ENCODE results near the gene NBAS. TPM values are rescaled to one million over a fixed set of nuclear protein-coding genes. Genes with fewer than 3 reads are reported as not detected.

Gene NBAS
- total RNA-seq, 1 experiment from 2014 or later: 32.5 TPM

DNA sequence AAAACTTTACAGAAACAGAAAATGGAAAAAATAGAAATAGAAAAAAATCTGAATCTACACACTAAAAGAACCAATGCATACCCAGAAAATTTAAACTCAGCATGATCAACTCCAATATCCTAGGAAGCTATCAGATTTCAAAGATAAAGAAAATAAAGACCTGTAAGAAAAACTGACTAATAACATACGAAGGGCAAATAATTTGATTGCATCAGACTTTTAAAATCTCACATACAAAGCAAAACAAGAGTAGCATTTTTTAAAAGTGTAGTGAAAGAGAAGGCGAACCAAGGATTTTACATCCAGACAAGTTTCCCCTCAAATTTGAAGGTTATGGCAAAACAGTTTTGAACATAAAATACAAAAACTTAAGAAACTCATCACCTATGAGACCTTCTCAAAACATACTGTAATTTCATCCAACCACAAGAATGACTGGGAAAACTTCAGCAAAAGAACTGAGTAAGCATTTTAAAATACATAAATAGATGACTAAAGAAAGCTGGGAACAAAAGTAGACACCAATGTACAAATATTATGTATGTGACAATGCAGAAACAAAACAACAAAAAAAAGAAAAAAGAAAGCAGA is 54.8 kb downstream of the NBAS start:
- Histone ChIP-seq H3K18ac (ENCODE audit: insufficient read length, low read depth, low read length) (no peak overlapping the region), H3K79me1 (ENCODE audit: insufficient read depth, low read depth, low read length, poor library complexity, severe bottlenecking) (no peaks in the 10 kb centered on the region), H4K8ac (replicated peaks; ENCODE audit: insufficient read length, low read depth, low read length) (no peak overlapping the region), H2BK15ac (ENCODE audit: low read depth, low read length) (no peak overlapping the region), H2BK120ac (ENCODE audit: low read depth, low read length, poor library complexity, severe bottlenecking) (no peak overlapping the region), H3T11ph (ENCODE audit: low read length) (no peak overlapping the region), H4K91ac (ENCODE audit: insufficient read length, low read depth, low read length) (no peak overlapping the region), H3K4me2 (ENCODE audit: insufficient read depth, insufficient read length, low read length) (no peak overlapping the region), H3K9ac (ENCODE audit: extremely low read depth, insufficient read length, low read length) (no peak overlapping the region), H3K4me1 (ENCODE audit: insufficient read depth, low read length) (no peaks in the 10 kb centered on the region), H2AFZ (ENCODE audit: low read length) (no peak overlapping the region), H3K9me3 (ENCODE audit: control insufficient read depth, low read depth, low read length) (no peaks in the 10 kb centered on the region), H3K23me2 (ENCODE audit: insufficient read length, low read depth, low read length, poor library complexity, severe bottlenecking) (no peaks in the 10 kb centered on the region), H4K5ac (ENCODE audit: insufficient read length, low read depth, low read length) (no peak overlapping the region), H3K56ac (ENCODE audit: insufficient read length, low read depth, low read length) (no peak overlapping the region), H2BK5ac (ENCODE audit: insufficient read length, low read length) (no peak overlapping the region), H3K23ac (ENCODE audit: insufficient read length, low read depth, low read length) (no peak overlapping the region), H3K4ac (ENCODE audit: low read depth, low read length) (no peak overlapping the region), H3K14ac (ENCODE audit: insufficient read depth, low read length) (no peak overlapping the region), H3K27ac (ENCODE audit: insufficient read length, low read depth, low read length) (no peak overlapping the region), H3K79me2 (ENCODE audit: insufficient read depth, low read length) (no peaks in the 10 kb centered on the region), H2AK5ac (ENCODE audit: insufficient read length, low read length) (no peak overlapping the region), H3K27me3 (ENCODE audit: insufficient read depth, low read length) (no peaks in the 10 kb centered on the region), H2BK12ac (ENCODE audit: insufficient read length, low read depth, low read length) (no peak overlapping the region), H4K20me1 (ENCODE audit: control insufficient read depth, insufficient read depth, insufficient read length) (no peaks in the 10 kb centered on the region), H2BK20ac (ENCODE audit: low read depth, low read length, poor library complexity, severe bottlenecking) (no peak overlapping the region)
- Mint-ChIP-seq H3K36me3 (ENCODE audit: insufficient read depth in 1 of 3, low read depth in 3 of 3) (peaks cover 2 to 5% (median 4%) of the 10 kb centered on the region in 3 experiments; a peak in 3 of 7 replicates), H3K4me3 (no peak overlapping the region), H3K27ac (peak overlapping the region in 1 of 3 experiments; percentile 69; a peak in 3 of 7 replicates), H3K4me1 (peaks cover 0 to 3% of the 10 kb centered on the region in 2 experiments; a peak in 3 of 4 replicates), H3K27me3 (ENCODE audit: low read depth) (no peaks in the 10 kb centered on the region), H3K9me3 (no peaks in the 10 kb centered on the region)
- TF ChIP-seq, protein P1, sequence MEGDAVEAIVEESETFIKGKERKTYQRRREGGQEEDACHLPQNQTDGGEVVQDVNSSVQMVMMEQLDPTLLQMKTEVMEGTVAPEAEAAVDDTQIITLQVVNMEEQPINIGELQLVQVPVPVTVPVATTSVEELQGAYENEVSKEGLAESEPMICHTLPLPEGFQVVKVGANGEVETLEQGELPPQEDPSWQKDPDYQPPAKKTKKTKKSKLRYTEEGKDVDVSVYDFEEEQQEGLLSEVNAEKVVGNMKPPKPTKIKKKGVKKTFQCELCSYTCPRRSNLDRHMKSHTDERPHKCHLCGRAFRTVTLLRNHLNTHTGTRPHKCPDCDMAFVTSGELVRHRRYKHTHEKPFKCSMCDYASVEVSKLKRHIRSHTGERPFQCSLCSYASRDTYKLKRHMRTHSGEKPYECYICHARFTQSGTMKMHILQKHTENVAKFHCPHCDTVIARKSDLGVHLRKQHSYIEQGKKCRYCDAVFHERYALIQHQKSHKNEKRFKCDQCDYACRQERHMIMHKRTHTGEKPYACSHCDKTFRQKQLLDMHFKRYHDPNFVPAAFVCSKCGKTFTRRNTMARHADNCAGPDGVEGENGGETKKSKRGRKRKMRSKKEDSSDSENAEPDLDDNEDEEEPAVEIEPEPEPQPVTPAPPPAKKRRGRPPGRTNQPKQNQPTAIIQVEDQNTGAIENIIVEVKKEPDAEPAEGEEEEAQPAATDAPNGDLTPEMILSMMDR (conservative IDR thresholded peaks at IDR 0.05): no peak
- no peak for DNase-seq
- WGBS (ENCODE audit: extremely low coverage, insufficient read length, low lambda C conversion rate): no CpG with 5 or more reads among the region's 2 CpGs
